Measurements from ENCODE around the gene ST8SIA2.

The ST8SIA2 gene

GRCh38 chr15:92494806-92495336 is 101.2 kb downstream of the ST8SIA2 start:
- DNase-seq (ENCODE audit: low spot score), result peak; percentile 10

DNA sequence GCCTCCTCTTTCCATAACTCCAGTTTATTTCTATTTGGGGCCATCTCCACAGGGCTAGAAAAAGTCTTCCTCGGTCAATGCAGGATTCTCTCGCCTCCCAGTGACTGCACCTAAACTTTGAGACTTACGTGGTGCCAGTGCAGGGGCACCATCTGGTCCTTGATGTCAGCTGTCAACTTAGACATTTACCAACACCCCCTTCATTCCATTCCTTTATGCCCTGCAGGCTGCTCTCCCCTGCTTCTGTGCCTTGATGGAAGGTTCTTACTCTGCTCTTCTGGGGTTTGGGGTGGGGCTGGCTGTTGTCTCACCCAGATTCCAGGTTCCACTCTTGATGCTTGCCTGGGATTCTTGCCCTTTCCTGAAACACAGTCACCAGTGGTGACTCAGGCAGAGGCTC is 101.8 kb downstream of the ST8SIA2 start:
- no peak for DNase-seq (ENCODE audit: low spot score)

- DNase-seq (ENCODE audit: low spot score), result no peak
Measured at GRCh38 chr15:92499731-92500530, 106.2 kb downstream of the ST8SIA2 start.

- no peak for DNase-seq (ENCODE audit: low spot score)
Measured at GRCh38 chr15:92502336-92502735, 108.7 kb downstream of the ST8SIA2 start.

DNA sequence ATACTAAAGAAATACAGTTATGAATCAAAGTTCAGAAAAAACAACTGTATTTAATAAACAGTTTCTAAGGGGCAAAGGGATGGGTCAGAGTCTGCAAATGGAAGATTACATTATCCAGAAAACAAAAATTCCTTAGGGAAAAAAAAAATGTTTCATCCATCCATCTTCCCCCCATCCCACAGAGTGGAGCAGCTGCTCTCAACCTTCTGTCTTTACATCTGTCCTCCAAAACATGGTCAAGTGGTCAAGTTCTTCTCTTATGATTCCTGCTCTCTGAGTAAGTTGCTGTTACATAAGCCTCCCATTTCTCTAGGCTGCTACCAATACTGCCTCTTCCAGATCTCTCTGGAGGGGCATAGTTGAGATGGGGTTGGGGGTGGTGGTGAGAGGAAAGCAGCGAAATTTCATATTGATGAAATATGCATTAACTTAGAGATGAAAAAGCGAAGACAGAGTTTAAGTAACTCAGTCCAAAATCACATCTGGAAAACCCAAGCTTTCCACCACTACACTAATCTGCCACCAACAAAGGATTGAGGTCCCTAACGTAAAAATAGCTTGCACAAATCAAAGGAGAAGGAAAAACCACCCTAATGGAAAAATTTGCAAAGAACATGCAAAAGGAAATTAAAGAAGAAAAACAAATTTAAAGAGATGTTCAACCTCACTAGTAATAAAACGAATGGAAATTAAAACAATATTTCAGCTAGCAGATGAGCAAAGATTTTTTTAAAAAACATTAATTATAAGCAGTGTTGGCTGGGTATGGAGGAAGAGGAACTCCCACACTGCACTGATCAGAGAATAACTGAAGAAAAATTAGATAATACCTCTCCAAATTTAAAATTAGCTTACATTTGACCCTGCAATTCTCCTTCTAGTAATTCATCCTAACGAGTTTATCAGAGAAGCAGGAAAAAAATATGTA is 109.5 kb downstream of the ST8SIA2 start:
- DNase-seq (ENCODE audit: low spot score), result no peak

DNA sequence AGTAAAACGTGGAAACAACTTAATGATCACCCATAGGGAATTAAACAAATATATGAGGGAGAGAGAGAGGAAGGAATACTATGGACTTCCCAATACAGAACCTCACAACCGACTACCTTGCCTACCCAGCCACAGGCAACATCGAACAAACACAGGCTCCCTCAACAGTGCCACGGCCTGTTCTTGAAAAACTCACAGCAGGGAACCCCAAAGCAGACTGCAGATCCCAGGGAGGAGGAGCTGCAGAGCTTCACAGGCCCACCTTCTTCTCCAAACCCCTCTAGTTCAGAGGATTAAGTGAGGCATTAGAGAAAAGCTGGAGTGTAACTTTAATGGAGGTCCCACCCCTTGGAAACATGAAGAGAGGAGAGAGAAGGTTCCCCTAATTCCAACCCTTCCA is 110.2 kb downstream of the ST8SIA2 start:
- DNase-seq (ENCODE audit: low spot score), result no peak

GRCh38 chr15:92505611-92506010 is 111.9 kb downstream of the ST8SIA2 start:
- DNase-seq (ENCODE audit: low spot score), result no peak

DNA sequence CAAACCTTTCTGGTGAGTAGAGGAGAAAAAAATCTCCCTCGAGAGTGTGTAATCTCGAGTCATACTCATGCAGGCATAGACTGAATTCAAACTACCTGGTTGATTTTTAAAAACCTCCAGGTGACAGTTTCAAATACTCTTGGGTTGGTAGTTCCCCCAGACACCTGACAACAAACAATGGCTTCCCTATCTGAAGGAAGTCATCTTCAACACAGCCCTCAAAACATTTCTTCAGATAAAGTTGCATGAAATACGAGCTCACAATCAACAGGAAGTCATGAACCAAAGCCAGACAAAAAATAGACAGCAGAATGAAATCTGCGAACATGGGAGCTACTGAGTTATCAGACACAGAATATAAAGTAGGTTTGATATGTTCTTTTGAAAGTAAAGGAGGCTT is 112.8 kb downstream of the ST8SIA2 start:
- DNase-seq (ENCODE audit: low spot score), result no peak

DNA sequence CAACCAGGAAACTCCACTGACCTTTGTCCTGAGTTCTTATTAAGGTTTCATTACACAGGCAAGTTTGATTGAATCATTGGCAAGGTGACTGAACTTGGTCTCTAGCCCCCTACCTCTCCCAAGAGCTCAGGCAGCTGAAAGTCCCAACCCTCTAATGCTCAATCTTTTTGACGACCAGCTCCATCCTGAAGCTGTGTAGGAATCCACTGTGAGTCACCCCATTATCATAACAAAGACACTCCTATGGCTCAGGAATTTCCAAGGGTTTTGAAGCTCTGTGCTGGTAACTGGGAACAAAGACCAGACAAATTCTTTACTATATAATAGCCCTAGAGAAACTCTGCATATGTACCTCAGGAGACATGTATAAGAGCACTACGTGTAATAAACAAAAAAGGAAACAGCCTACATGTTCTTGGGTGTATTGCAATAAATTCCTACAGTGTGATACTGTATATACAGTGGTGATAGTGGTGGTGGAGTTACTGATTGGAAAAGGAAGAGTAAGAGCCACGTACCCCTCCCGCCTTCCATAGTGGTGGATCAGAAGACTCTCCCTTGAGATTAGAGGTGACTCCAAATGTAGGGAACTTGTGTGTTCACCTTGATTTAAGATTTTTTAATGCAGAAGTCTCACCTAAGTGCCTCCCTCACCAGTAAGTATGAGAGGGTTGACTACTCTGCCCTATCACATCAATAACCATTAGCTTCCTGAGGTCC is 116.6 kb downstream of the ST8SIA2 start:
- no peak for DNase-seq (ENCODE audit: low spot score)
